Measurements from ENCODE around the gene ZYG11A.

GRCh38 chr1:52917156-52917555, 74.6 kb downstream of the ZYG11A start:
- TF ChIP-seq CTCF (IDR thresholded peaks at IDR 0.05) (no peak), ZFX (IDR thresholded peaks at IDR 0.05; ENCODE audit: borderline replicate concordance) (no peak)

Measured in 22Rv1 (cell line).